GM23338 (cell line): ENCODE measurements around the gene PIK3AP1. TPM values are rescaled to one million over a fixed set of nuclear protein-coding genes. Genes with fewer than 3 reads are reported as not detected.

Experiments
- ATAC-seq: fragments of 200-7000 bp; cut with Tn5 transposase; 3 replicates; pipeline ENCODE4 v1.9.1; 2020
- DNase-seq: peaks from one replicate; pipeline ENCODE4 v3.0.0-alpha.2; 2015; ENCODE audit warnings: low spot score
- H2AFZ ChIP-seq: fragments of 200-600 bp; sonication (generic); 2 replicates; pipeline ENCODE4 v1.8.0; 2016; ENCODE audit warnings: antibody characterized with exemption, mild to moderate bottlenecking, moderate library complexity
- H3F3A ChIP-seq: fragments of 200-600 bp; sonication (generic); replicated peaks from 2 replicates; pipeline ENCODE4 v1.8.0; 2017; ENCODE audit warnings: antibody characterized with exemption, mixed run types, low read depth
- H3K27ac ChIP-seq: fragments of 200-600 bp; sonication (generic); 2 replicates; pipeline ENCODE4 v1.6.1; 2016; ENCODE audit warnings: low read depth
- H3K27me3 ChIP-seq: fragments of 200-600 bp; sonication (generic); 2 replicates; pipeline ENCODE4 v1.8.0; 2016; ENCODE audit warnings: mild to moderate bottlenecking, mixed run types, moderate library complexity; ENCODE audit not compliant: insufficient read depth
- H3K36me3 ChIP-seq: fragments of 200-600 bp; sonication (generic); 2 replicates; pipeline ENCODE4 v1.8.0; 2016; ENCODE audit warnings: mild to moderate bottlenecking; ENCODE audit not compliant: insufficient read depth
- H3K4me1 ChIP-seq: fragments of 200-600 bp; sonication (generic); 2 replicates; pipeline ENCODE4 v1.8.0; 2016; ENCODE audit warnings: mild to moderate bottlenecking, moderate library complexity; ENCODE audit not compliant: insufficient read depth
- H3K4me2 ChIP-seq: fragments of 200-600 bp; sonication (generic); 2 replicates; pipeline ENCODE4 v1.7.1; 2017; ENCODE audit warnings: mixed run types
- H3K4me3 ChIP-seq: fragments of 200-600 bp; sonication (generic); 2 replicates; pipeline ENCODE4 v1.6.1; 2016; ENCODE audit warnings: mixed run types
- H3K79me2 ChIP-seq: fragments of 200-600 bp; sonication (generic); replicated peaks from 2 replicates; pipeline ENCODE4 v1.8.0; 2017; ENCODE audit warnings: mild to moderate bottlenecking; ENCODE audit not compliant: insufficient read depth
- H3K9me2 ChIP-seq: fragments of 200-600 bp; sonication (generic); 2 replicates; pipeline ENCODE4 v1.8.0; 2017; ENCODE audit not compliant: insufficient read depth
- H4K20me1 ChIP-seq: fragments of 200-600 bp; sonication (generic); replicated peaks from 2 replicates; pipeline ENCODE4 v1.8.0; 2017; ENCODE audit warnings: mild to moderate bottlenecking; ENCODE audit not compliant: insufficient read depth
- H3K27ac Mint-ChIP-seq: 2 replicates; pipeline ENCODE4 v1.8.0; 2020; ENCODE audit warnings: inconsistent platforms, mild to moderate bottlenecking, moderate library complexity, mixed read lengths
- H3K27me3 Mint-ChIP-seq: 3 replicates; pipeline ENCODE4 v1.8.0; 2022; ENCODE audit warnings: low read depth, mild to moderate bottlenecking, moderate library complexity, mixed read lengths, inconsistent platforms; ENCODE audit not compliant: insufficient read depth, poor library complexity
- H3K36me3 Mint-ChIP-seq: 3 replicates; pipeline ENCODE4 v1.8.0; 2021; ENCODE audit warnings: low read depth, mild to moderate bottlenecking, inconsistent platforms, moderate library complexity, mixed read lengths
- H3K4me1 Mint-ChIP-seq: 3 replicates; pipeline ENCODE4 v1.8.0; 2020; ENCODE audit warnings: mild to moderate bottlenecking, inconsistent platforms, mixed read lengths
- H3K4me3 Mint-ChIP-seq: 3 replicates; pipeline ENCODE4 v1.8.0; 2021; ENCODE audit warnings: moderate library complexity, mild to moderate bottlenecking, inconsistent platforms, mixed read lengths
- H3K9me3 Mint-ChIP-seq: 3 replicates; pipeline ENCODE4 v1.8.0; 2020; ENCODE audit warnings: moderate library complexity, mild to moderate bottlenecking, inconsistent platforms, mixed read lengths
- ZNF114 ChIP-seq: fragments of 250-450 bp; sonication (Bioruptor Pico); IDR thresholded peaks from 2 replicates; pipeline ENCODE4 v1.5.0; 2020; ENCODE audit warnings: mild to moderate bottlenecking, moderate library complexity
- ZNF331 ChIP-seq: fragments of 250-450 bp; sonication (Bioruptor Pico); IDR thresholded peaks from 2 replicates; pipeline ENCODE4 v1.5.0; 2020; ENCODE audit warnings: low read depth, mild to moderate bottlenecking, moderate library complexity
- polyA plus RNA-seq: library from polyadenylated mRNA; unstranded; fragments of >200 nt; fragmentation: Nextera tagmentation; extraction: Ambion mirVana; gene quantifications from 2 replicates; pipeline ENCODE4 v1.2.1, GENCODE V29; 2016
- total RNA-seq: library from RNA; depleted of rRNA; stranded (reverse); fragments of >200 nt; shearing (Covaris generic); gene quantifications from 2 replicates; pipeline ENCODE4 v1.2.3, GENCODE V29; 2014
- TF ChIP-seq, protein P1 (sequence below): IDR thresholded peaks from one replicate; pipeline ENCODE4 v1.6.1; 2018; ENCODE audit warnings: antibody characterized with exemption; ENCODE audit not compliant: unreplicated experiment
- TF ChIP-seq, protein P2 (sequence below), 2 experiments: fragments of 200-600 bp in 1 of 2; sonication (generic) in 1 of 2; conservative IDR thresholded peaks; 2 replicates each; pipeline versions ENCODE4 v1.5.1 to v1.6.1; 2016 to 2017; ENCODE audit warnings: antibody characterized with exemption in 2 of 2, low read depth in 2 of 2, mild to moderate bottlenecking in 2 of 2, moderate library complexity in 1 of 2
- TF ChIP-seq, protein P3 (sequence below): IDR thresholded peaks from 2 replicates; pipeline ENCODE4 v1.6.1; 2016; ENCODE audit warnings: antibody characterized with exemption

PIK3AP1 gene
- total and polyA plus RNA-seq, 2 experiments from 2014 or later, result 0.65 to 2.3 TPM

DNA sequence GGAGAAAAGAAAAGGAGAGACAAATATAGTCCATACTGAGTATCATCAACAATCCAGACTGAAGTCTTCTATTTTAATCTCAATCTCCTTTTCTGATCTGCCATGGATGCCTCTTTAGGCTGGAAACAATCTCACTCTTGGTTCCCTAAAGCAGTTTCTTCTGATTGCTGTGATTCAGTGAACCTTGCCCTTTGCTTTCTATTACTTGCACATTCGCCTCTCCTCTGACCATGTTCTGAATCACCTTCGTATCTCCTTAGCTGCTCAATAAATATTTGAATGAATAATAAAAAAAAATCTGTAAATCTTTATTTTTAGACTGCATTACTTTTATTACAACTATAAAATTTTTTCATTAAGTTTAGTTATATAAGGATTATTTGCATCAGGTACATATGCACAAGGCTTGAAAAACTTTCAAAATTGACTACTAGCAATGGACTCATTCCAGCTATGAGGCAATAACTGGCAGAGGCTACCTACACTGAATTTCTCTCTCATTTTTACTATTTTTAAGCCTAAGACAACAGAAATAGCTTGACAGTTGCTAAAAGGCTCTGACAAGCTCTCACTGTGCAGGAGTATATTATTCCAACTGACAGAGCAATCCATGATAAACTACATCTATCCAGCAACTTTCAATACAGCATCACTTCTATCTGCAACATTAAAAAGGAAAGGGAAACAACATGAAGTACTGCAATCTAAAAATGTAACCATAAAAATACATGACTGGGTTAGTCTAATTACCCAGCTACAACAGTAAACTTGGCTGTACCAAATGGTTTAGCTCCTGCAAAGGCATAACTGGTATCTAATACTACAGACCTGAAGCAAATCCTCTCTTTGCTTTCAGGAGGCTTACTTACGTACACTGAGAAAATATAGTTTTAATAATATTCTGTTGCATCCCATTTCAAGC lies 159.1 kb downstream of the PIK3AP1 start (continued):
- TF ChIP-seq, protein P1, sequence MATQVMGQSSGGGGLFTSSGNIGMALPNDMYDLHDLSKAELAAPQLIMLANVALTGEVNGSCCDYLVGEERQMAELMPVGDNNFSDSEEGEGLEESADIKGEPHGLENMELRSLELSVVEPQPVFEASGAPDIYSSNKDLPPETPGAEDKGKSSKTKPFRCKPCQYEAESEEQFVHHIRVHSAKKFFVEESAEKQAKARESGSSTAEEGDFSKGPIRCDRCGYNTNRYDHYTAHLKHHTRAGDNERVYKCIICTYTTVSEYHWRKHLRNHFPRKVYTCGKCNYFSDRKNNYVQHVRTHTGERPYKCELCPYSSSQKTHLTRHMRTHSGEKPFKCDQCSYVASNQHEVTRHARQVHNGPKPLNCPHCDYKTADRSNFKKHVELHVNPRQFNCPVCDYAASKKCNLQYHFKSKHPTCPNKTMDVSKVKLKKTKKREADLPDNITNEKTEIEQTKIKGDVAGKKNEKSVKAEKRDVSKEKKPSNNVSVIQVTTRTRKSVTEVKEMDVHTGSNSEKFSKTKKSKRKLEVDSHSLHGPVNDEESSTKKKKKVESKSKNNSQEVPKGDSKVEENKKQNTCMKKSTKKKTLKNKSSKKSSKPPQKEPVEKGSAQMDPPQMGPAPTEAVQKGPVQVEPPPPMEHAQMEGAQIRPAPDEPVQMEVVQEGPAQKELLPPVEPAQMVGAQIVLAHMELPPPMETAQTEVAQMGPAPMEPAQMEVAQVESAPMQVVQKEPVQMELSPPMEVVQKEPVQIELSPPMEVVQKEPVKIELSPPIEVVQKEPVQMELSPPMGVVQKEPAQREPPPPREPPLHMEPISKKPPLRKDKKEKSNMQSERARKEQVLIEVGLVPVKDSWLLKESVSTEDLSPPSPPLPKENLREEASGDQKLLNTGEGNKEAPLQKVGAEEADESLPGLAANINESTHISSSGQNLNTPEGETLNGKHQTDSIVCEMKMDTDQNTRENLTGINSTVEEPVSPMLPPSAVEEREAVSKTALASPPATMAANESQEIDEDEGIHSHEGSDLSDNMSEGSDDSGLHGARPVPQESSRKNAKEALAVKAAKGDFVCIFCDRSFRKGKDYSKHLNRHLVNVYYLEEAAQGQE, result no peak
- TF ChIP-seq ZNF331 (CRISPR knock-in tag) (no peak), ZNF114 (no peak)

DNA sequence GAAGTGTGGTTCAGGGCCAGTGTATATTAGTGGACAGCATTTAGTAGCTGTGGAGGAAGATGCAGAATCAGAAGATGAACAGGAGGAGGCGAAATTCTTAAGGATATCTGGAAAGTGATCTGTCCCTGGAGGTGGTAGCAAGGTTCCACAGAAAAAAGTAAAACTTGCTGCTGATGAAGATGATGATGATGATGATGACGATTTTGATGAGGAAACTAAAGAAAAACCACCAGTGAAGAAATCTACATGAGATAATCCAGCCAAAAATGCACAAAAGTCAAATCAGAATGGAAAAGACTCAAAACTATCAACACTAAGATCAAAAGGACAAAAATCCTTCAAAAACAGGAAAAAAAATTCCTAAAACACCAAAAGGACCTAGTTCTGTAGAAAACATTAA lies 159.8 kb downstream of the PIK3AP1 start:
- Histone ChIP-seq H3K27me3 (no peaks in the 10 kb centered on the region), H3K4me3 (no peak overlapping the region), H3K36me3 (peaks cover 4% of the 10 kb centered on the region; the same call in 1 of the 2 replicates), H3K27ac (no peak overlapping the region), H3K4me2 (no peak overlapping the region), H2AFZ (no peak overlapping the region), H3F3A (no peaks in the 10 kb centered on the region), H4K20me1 (peaks cover 10% of the 10 kb centered on the region), H3K79me2 (peaks cover 23% of the 10 kb centered on the region), H3K9me2 (no peaks in the 10 kb centered on the region), H3K4me1 (no peaks in the 10 kb centered on the region; the same call in 1 of the 2 replicates)
- no peaks in the 10 kb centered on the region for H3K9me3 Mint-ChIP-seq
- no peak for ATAC-seq
- no peaks in the 10 kb centered on the region; the same call in 2 of the 3 replicates for H3K4me1 Mint-ChIP-seq
- H3K4me3 Mint-ChIP-seq, result no peak overlapping the region
- peaks cover 31% of the 10 kb centered on the region for H3K36me3 Mint-ChIP-seq
- no peak for DNase-seq
- peaks cover 2% of the 10 kb centered on the region for H3K27me3 Mint-ChIP-seq
- H3K27ac Mint-ChIP-seq, result no peak overlapping the region
- no peak for TF ChIP-seq ZNF331 (CRISPR knock-in tag)

DNA sequence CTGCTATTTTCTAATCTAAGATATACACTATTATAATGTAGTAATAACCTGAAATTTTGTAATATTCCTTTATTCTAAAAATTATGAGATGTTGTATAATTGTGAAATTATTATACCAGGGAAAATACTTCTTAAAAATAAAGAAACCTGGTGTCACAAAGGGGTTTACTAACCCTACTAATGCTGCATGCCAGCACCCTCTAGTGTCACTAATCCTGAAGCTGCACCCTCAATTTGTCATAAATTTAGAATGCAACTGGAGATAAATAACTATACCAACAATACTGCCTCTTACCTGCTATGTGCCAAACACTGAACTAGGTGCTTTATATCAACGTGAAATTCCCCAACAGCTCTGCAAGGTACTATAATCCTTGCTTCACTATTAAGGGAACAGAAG lies 164.3 kb downstream of the PIK3AP1 start:
- H3K36me3 ChIP-seq, result peaks cover 4% of the 10 kb centered on the region; the same call in 1 of the 2 replicates
- Mint-ChIP-seq H3K36me3 (peaks cover 23% of the 10 kb centered on the region), H3K27ac (no peak overlapping the region), H3K4me3 (no peak overlapping the region), H3K4me1 (no peaks in the 10 kb centered on the region; the same call in 2 of the 3 replicates), H3K27me3 (no peaks in the 10 kb centered on the region), H3K9me3 (no peaks in the 10 kb centered on the region)
- H3F3A ChIP-seq, result no peaks in the 10 kb centered on the region
- peak; percentile 53 for DNase-seq
- TF ChIP-seq, protein P2, sequence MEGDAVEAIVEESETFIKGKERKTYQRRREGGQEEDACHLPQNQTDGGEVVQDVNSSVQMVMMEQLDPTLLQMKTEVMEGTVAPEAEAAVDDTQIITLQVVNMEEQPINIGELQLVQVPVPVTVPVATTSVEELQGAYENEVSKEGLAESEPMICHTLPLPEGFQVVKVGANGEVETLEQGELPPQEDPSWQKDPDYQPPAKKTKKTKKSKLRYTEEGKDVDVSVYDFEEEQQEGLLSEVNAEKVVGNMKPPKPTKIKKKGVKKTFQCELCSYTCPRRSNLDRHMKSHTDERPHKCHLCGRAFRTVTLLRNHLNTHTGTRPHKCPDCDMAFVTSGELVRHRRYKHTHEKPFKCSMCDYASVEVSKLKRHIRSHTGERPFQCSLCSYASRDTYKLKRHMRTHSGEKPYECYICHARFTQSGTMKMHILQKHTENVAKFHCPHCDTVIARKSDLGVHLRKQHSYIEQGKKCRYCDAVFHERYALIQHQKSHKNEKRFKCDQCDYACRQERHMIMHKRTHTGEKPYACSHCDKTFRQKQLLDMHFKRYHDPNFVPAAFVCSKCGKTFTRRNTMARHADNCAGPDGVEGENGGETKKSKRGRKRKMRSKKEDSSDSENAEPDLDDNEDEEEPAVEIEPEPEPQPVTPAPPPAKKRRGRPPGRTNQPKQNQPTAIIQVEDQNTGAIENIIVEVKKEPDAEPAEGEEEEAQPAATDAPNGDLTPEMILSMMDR (conservative IDR thresholded peaks at IDR 0.05; ENCODE audit: low read depth in 2 of 2), result peak; percentile 68 to 77
- TF ChIP-seq, protein P3, sequence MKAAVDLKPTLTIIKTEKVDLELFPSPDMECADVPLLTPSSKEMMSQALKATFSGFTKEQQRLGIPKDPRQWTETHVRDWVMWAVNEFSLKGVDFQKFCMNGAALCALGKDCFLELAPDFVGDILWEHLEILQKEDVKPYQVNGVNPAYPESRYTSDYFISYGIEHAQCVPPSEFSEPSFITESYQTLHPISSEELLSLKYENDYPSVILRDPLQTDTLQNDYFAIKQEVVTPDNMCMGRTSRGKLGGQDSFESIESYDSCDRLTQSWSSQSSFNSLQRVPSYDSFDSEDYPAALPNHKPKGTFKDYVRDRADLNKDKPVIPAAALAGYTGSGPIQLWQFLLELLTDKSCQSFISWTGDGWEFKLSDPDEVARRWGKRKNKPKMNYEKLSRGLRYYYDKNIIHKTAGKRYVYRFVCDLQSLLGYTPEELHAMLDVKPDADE, result no peak
- H3K27ac ChIP-seq, result peak overlapping the region; percentile 26; the same call in 1 of the 2 replicates
- H3K9me2 ChIP-seq, result no peaks in the 10 kb centered on the region
- H3K27me3 ChIP-seq, result no peaks in the 10 kb centered on the region
- H4K20me1 ChIP-seq, result peaks cover 14% of the 10 kb centered on the region
- peak; percentile 52; the same call in 2 of the 3 replicates for ATAC-seq
- H3K79me2 ChIP-seq, result peaks cover 7% of the 10 kb centered on the region
- H3K4me2 ChIP-seq, result no peak overlapping the region
- no peaks in the 10 kb centered on the region; the same call in 1 of the 2 replicates for H3K4me1 ChIP-seq
- H2AFZ ChIP-seq, result no peak overlapping the region
- H3K4me3 ChIP-seq, result no peak overlapping the region
